GM06990 (cell line): ENCODE results near the gene SRC.
A peak's percentile ranks its signal among the peaks of the same experiment; 100 is the strongest.

Experiments
- DNase-seq: peaks from one replicate; pipeline ENCODE4 v3.0.0-alpha.2; 2011; ENCODE audit not compliant: insufficient read length; ENCODE audit errors: extremely low read depth
- H3K27me3 ChIP-seq: replicated peaks from 2 replicates; pipeline ENCODE4 v1.6.0; 2011; ENCODE audit warnings: low read length; ENCODE audit not compliant: control insufficient read depth, insufficient read depth
- H3K36me3 ChIP-seq: 2 replicates; pipeline ENCODE4 v1.5.1; 2011; ENCODE audit warnings: low read length; ENCODE audit not compliant: control insufficient read depth, insufficient read depth
- H3K4me3 ChIP-seq: replicated peaks from 2 replicates; pipeline ENCODE4 v1.5.1; 2011; ENCODE audit warnings: low read depth, mild to moderate bottlenecking, control low read depth, low read length
- CTCF ChIP-seq: IDR thresholded peaks from 2 replicates; pipeline ENCODE4 v1.5.1; 2011; ENCODE audit warnings: low read length, control low read depth, mild to moderate bottlenecking, inconsistent platforms; ENCODE audit not compliant: insufficient read depth, poor library complexity, severe bottlenecking

Gene SRC

GRCh38 chr20:37329481-37330165 lies 16.3 kb upstream of the SRC start:
- no peak for TF ChIP-seq CTCF
- Histone ChIP-seq H3K4me3 (no peak overlapping the region), H3K27me3 (no peaks in the 10 kb centered on the region), H3K36me3 (no peaks in the 10 kb centered on the region)
- no peak for DNase-seq

- Histone ChIP-seq H3K4me3 (no peak overlapping the region), H3K36me3 (no peaks in the 10 kb centered on the region), H3K27me3 (no peaks in the 10 kb centered on the region)
- TF ChIP-seq CTCF: no peak
- DNase-seq: no peak
Observed at GRCh38 chr20:37330316-37330715, 15.6 kb upstream of the SRC start.

- DNase-seq: no peak
- Histone ChIP-seq H3K36me3 (no peaks in the 10 kb centered on the region), H3K4me3 (no peak overlapping the region), H3K27me3 (no peaks in the 10 kb centered on the region)
- TF ChIP-seq CTCF: no peak
Observed at GRCh38 chr20:37331060-37331857, 14.7 kb upstream of the SRC start.

GRCh38 chr20:37333130-37333847 lies 12.7 kb upstream of the SRC start:
- Histone ChIP-seq H3K36me3 (no peaks in the 10 kb centered on the region), H3K27me3 (no peaks in the 10 kb centered on the region), H3K4me3 (no peak overlapping the region)
- DNase-seq: no peak
- TF ChIP-seq CTCF: no peak

GRCh38 chr20:37333848-37334318 lies 12.1 kb upstream of the SRC start:
- Histone ChIP-seq H3K4me3 (no peak overlapping the region), H3K36me3 (no peaks in the 10 kb centered on the region), H3K27me3 (no peaks in the 10 kb centered on the region)
- TF ChIP-seq CTCF: peak; percentile 10
- peak; percentile 62 for DNase-seq
